ENCODE measurements around the gene CCDC86.

The CCDC86 gene

GRCh38 chr11:60868682-60869450 lies 27.0 kb downstream of the CCDC86 start:
- TF ChIP-seq CTCF (conservative IDR thresholded peaks at IDR 0.05) (no peak), ZFX (IDR thresholded peaks at IDR 0.05) (no peak)
- peak overlapping the region; percentile 89; the same call in 1 of the 2 replicates for H3K27ac ChIP-seq

GRCh38 chr11:60869451-60869825 lies 27.5 kb downstream of the CCDC86 start:
- no peak overlapping the region; the same call in 1 of the 2 replicates for H3K27ac ChIP-seq
- TF ChIP-seq ZFX (IDR thresholded peaks at IDR 0.05) (no peak), CTCF (conservative IDR thresholded peaks at IDR 0.05) (no peak)

GRCh38 chr11:60870276-60870675 lies 28.4 kb downstream of the CCDC86 start:
- no peak for TF ChIP-seq CTCF (conservative IDR thresholded peaks at IDR 0.05)
- TF ChIP-seq ZFX (IDR thresholded peaks at IDR 0.05): no peak
- H3K27ac ChIP-seq: no peak overlapping the region

- TF ChIP-seq CTCF (conservative IDR thresholded peaks at IDR 0.05) (no peak), ZFX (IDR thresholded peaks at IDR 0.05) (no peak)
- no peak overlapping the region; the same call in 1 of the 2 replicates for H3K27ac ChIP-seq
Observed at GRCh38 chr11:60870733-60871377, 28.9 kb downstream of the CCDC86 start.

GRCh38 chr11:60871378-60872061 lies 29.6 kb downstream of the CCDC86 start:
- H3K27ac ChIP-seq: no peak overlapping the region; the same call in 1 of the 2 replicates
- no peak for TF ChIP-seq ZFX (IDR thresholded peaks at IDR 0.05)
- TF ChIP-seq CTCF (conservative IDR thresholded peaks at IDR 0.05): no peak

GRCh38 chr11:60872124-60872960 lies 30.4 kb downstream of the CCDC86 start:
- TF ChIP-seq ZFX (IDR thresholded peaks at IDR 0.05) (no peak), CTCF (conservative IDR thresholded peaks at IDR 0.05) (no peak)

More at GRCh38 chr11:60872124-60872960, 30.4 kb downstream of the CCDC86 start:
- H3K27ac ChIP-seq: no peak overlapping the region
